ENCODE measurements around the gene H19. TPM values are rescaled to one million over a fixed set of nuclear protein-coding genes. Genes with fewer than 3 reads are reported as not detected.

Gene H19
- total RNA-seq, 1 donor = 4.3 TPM

DNA sequence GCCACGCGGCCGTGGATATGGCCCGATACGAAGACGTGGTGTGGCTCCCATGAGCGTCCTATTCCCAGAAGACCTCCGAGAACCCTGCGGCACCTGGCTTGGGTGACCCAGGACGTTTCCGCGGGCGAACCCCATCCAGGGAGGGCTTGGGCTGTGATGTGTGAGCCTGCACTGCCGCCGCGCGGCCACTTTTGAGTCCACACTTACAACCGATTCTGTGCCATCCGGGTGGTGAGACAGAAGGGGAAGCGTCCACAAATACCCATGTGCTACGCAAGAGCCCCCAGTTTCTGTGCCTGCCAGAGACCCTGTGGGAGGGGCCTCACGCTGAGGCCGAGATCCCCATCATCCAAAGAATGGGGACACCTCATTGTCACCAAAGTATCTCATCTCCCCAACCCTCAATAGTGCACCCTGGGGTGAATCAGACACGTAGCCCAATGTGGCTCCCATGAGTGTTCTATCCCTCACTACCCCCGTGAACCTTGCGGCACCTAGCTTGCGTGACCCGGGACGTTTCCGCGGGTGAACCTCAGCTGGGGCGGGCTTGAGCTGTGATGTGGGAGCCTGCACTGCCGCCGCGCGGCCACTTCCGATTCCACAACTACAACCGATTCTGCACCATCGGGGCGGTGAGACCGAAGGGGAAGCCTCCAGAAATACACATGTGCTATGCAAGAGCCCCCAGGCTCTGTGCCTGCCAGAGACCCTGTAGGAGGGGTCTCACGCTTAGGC, 4.6 kb upstream of the H19 start:
- no peaks in the 10 kb centered on the region for H4K20me1 ChIP-seq (ENCODE audit: insufficient read depth, low read length)
- H2AFZ ChIP-seq (ENCODE audit: low read length) = no peak overlapping the region
- TF ChIP-seq, protein P1, sequence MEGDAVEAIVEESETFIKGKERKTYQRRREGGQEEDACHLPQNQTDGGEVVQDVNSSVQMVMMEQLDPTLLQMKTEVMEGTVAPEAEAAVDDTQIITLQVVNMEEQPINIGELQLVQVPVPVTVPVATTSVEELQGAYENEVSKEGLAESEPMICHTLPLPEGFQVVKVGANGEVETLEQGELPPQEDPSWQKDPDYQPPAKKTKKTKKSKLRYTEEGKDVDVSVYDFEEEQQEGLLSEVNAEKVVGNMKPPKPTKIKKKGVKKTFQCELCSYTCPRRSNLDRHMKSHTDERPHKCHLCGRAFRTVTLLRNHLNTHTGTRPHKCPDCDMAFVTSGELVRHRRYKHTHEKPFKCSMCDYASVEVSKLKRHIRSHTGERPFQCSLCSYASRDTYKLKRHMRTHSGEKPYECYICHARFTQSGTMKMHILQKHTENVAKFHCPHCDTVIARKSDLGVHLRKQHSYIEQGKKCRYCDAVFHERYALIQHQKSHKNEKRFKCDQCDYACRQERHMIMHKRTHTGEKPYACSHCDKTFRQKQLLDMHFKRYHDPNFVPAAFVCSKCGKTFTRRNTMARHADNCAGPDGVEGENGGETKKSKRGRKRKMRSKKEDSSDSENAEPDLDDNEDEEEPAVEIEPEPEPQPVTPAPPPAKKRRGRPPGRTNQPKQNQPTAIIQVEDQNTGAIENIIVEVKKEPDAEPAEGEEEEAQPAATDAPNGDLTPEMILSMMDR (IDR thresholded peaks at IDR 0.05; ENCODE audit: extremely low read depth, low read depth, low read length) = no peak
- no peaks in the 10 kb centered on the region for H3K36me3 ChIP-seq (ENCODE audit: insufficient read depth, low read length)
- no peaks in the 10 kb centered on the region for H3K79me2 ChIP-seq (ENCODE audit: insufficient read depth, low read length)
- H3K4me3 ChIP-seq (ENCODE audit: insufficient read depth, low read length) = no peak overlapping the region
- DNase-seq (ENCODE audit: insufficient read length, low spot score, missing footprints) = no peak
- H3K4me1 ChIP-seq (ENCODE audit: insufficient read depth, low read length) = no peaks in the 10 kb centered on the region
- no peak overlapping the region for H3K27ac ChIP-seq (ENCODE audit: low read depth, low read length)
- no peaks in the 10 kb centered on the region for H3K9me3 ChIP-seq (ENCODE audit: low read depth, low read length)
- no peak overlapping the region for H3K4me2 ChIP-seq (ENCODE audit: insufficient read depth, low read length)
- no peaks in the 10 kb centered on the region for H3K27me3 ChIP-seq (ENCODE audit: insufficient read depth, low read length)

DNA sequence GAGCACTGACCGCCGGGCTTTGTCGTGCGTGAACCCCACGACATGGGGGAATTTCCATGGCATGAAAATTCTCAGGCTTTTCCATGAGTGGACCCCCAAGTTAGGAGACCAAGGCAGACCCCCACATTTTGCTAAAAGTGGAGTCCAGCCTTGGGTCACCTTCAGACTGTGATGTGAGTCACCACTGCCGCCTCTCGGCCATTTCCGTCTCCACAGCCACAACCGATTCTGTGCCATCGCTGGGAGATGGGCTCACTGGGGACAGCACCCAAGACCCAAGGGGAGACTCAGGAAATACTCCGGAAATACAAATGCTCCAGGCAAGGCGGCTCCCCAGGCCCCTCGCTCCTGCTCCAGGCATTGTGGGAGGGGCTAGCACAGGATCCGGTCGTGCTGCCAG, 1.2 kb upstream of the H19 start:
- no peak overlapping the region for H2AFZ ChIP-seq (ENCODE audit: low read length)
- H3K36me3 ChIP-seq (ENCODE audit: insufficient read depth, low read length) = no peaks in the 10 kb centered on the region
- H3K9me3 ChIP-seq (ENCODE audit: low read depth, low read length) = no peaks in the 10 kb centered on the region
- H3K27ac ChIP-seq (ENCODE audit: low read depth, low read length) = no peak overlapping the region
- no peaks in the 10 kb centered on the region for H4K20me1 ChIP-seq (ENCODE audit: insufficient read depth, low read length)
- H3K4me1 ChIP-seq (ENCODE audit: insufficient read depth, low read length) = no peaks in the 10 kb centered on the region
- no peak for DNase-seq (ENCODE audit: insufficient read length, low spot score, missing footprints)
- no peaks in the 10 kb centered on the region for H3K27me3 ChIP-seq (ENCODE audit: insufficient read depth, low read length)
- H3K4me3 ChIP-seq (ENCODE audit: insufficient read depth, low read length) = no peak overlapping the region
- TF ChIP-seq, protein P1 (IDR thresholded peaks at IDR 0.05; ENCODE audit: extremely low read depth, low read depth, low read length) = no peak
- H3K4me2 ChIP-seq (ENCODE audit: insufficient read depth, low read length) = no peak overlapping the region
- no peaks in the 10 kb centered on the region for H3K79me2 ChIP-seq (ENCODE audit: insufficient read depth, low read length)

DNA sequence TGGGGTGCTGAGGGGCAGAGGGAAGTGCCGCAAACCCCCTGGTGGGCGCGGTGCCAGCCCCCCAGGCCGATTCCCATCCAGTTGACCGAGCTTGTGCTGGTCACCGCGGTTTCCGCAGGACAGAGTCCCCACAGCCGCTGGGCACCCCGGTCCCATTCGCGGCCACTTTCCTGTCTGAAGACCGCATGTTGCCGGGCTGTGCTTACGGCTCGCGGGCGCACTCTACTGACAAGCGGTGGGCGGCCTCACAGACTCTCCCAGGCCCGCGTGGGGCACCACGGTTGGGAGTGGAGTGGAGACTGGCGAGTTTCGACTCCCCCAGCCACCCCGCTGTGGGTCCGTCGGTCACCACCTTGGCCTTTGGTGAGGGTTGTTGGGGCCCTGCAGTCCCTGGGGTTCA, 648 bp upstream of the H19 start:
- Histone ChIP-seq H3K4me2 (ENCODE audit: insufficient read depth, low read length) (no peak overlapping the region), H3K27ac (ENCODE audit: low read depth, low read length) (no peak overlapping the region), H3K36me3 (ENCODE audit: insufficient read depth, low read length) (no peaks in the 10 kb centered on the region), H3K9me3 (ENCODE audit: low read depth, low read length) (no peaks in the 10 kb centered on the region), H4K20me1 (ENCODE audit: insufficient read depth, low read length) (no peaks in the 10 kb centered on the region), H3K4me1 (ENCODE audit: insufficient read depth, low read length) (no peaks in the 10 kb centered on the region), H3K27me3 (ENCODE audit: insufficient read depth, low read length) (no peaks in the 10 kb centered on the region), H2AFZ (ENCODE audit: low read length) (no peak overlapping the region), H3K4me3 (ENCODE audit: insufficient read depth, low read length) (no peak overlapping the region), H3K79me2 (ENCODE audit: insufficient read depth, low read length) (no peaks in the 10 kb centered on the region)
- TF ChIP-seq, protein P1 (IDR thresholded peaks at IDR 0.05; ENCODE audit: extremely low read depth, low read depth, low read length) = no peak
- DNase-seq (ENCODE audit: insufficient read length, low spot score, missing footprints) = no peak

DNA sequence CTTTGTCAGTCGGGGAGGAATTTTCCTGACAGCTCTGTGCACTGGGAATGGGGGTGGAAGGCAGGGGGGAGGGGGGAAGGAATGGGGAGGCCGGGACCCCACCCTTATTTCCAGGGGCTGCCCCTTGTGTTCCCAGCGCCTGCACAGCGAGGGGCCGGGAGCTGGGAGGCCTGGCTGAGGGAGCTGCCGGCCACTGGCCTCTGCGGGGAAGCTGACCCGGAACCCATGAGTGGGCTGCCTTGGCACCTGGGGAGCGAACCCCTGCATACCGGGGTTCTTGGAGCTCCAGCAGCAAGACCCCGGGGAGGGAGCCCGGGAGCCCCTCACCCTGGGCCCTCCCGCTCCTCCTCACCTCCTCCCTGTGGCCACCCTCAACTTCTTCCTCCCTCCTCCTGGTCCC, 3.5 kb downstream of the H19 start:
- no peaks in the 10 kb centered on the region for H3K79me2 ChIP-seq (ENCODE audit: insufficient read depth, low read length)
- no peak overlapping the region for H2AFZ ChIP-seq (ENCODE audit: low read length)
- no peaks in the 10 kb centered on the region for H3K9me3 ChIP-seq (ENCODE audit: low read depth, low read length)
- no peak overlapping the region for H3K27ac ChIP-seq (ENCODE audit: low read depth, low read length)
- TF ChIP-seq, protein P1 (IDR thresholded peaks at IDR 0.05; ENCODE audit: extremely low read depth, low read depth, low read length) = no peak
- H3K4me2 ChIP-seq (ENCODE audit: insufficient read depth, low read length) = no peak overlapping the region
- no peaks in the 10 kb centered on the region for H3K36me3 ChIP-seq (ENCODE audit: insufficient read depth, low read length)
- H3K27me3 ChIP-seq (ENCODE audit: insufficient read depth, low read length) = no peaks in the 10 kb centered on the region
- DNase-seq (ENCODE audit: insufficient read length, low spot score, missing footprints) = no peak
- no peaks in the 10 kb centered on the region for H3K4me1 ChIP-seq (ENCODE audit: insufficient read depth, low read length)
- no peak overlapping the region for H3K4me3 ChIP-seq (ENCODE audit: insufficient read depth, low read length)
- H4K20me1 ChIP-seq (ENCODE audit: insufficient read depth, low read length) = no peaks in the 10 kb centered on the region

Measured in osteoblast (primary cell).